Upper lobe of left lung (tissue), 4 donors: ENCODE results near the gene ANO1.

Experiments
- POLR2AphosphoS5 ChIP-seq, 2 donors: sonication (generic); formaldehyde crosslinking; IDR thresholded peaks; one replicate each; pipeline ENCODE4 v1.5.1; 2017; ENCODE audit warnings: antibody characterized with exemption in 2 of 2
- TF ChIP-seq, protein P1 (sequence below), 6 experiments: fragments of 450-650 bp in 4 of 6; fragments of 200-600 bp in 2 of 6; sonication (generic) in 2 of 6; IDR thresholded peaks; one replicate each; pipeline ENCODE4 v1.5.1; 2016 to 2019; ENCODE audit warnings: antibody characterized with exemption in 6 of 6

DNA sequence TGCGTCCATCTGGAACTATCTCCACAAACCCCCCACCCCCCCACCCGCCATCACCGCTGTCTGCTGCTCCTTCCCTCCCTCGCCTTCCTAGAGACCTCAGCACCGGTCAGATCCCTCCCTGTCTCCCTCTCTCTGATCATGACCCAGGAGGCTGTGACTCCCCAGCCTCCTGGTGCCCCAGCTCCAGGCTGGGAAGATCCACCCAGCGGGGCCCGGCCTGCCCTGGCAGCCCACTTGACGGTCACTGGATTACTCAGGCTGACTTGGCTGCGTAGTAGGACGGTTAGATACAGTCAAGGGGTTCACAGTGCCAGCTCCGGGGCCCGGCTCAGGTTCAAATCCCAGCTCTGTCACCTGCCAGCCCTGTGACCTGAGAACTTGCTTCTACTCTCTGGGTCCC lies 59.3 kb downstream of the ANO1 start:
- TF ChIP-seq, protein P1, sequence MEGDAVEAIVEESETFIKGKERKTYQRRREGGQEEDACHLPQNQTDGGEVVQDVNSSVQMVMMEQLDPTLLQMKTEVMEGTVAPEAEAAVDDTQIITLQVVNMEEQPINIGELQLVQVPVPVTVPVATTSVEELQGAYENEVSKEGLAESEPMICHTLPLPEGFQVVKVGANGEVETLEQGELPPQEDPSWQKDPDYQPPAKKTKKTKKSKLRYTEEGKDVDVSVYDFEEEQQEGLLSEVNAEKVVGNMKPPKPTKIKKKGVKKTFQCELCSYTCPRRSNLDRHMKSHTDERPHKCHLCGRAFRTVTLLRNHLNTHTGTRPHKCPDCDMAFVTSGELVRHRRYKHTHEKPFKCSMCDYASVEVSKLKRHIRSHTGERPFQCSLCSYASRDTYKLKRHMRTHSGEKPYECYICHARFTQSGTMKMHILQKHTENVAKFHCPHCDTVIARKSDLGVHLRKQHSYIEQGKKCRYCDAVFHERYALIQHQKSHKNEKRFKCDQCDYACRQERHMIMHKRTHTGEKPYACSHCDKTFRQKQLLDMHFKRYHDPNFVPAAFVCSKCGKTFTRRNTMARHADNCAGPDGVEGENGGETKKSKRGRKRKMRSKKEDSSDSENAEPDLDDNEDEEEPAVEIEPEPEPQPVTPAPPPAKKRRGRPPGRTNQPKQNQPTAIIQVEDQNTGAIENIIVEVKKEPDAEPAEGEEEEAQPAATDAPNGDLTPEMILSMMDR (IDR thresholded peaks at IDR 0.05), result no peak
- TF ChIP-seq POLR2AphosphoS5 (IDR thresholded peaks at IDR 0.05), result no peak
